Left lobe of liver (tissue), 2 donors: ENCODE data around the gene MPZL2. TPM values are rescaled to one million over a fixed set of nuclear protein-coding genes. Genes with fewer than 3 reads are reported as not detected.

Source experiments
- ATAC-seq: fragments of 200-7000 bp; cut with Tn5 transposase; one replicate; pipeline ENCODE4 v1.9.1; 2020; ENCODE audit warnings: mild to moderate bottlenecking, moderate library complexity
- DNase-seq: peaks from one replicate; pipeline ENCODE4 v3.0.0-alpha.2; 2020; ENCODE audit warnings: low spot score
- total RNA-seq: library from RNA; stranded (reverse); gene quantifications from one replicate; pipeline ENCODE4 v1.2.1, GENCODE V29; 2021
- donor health status: DM: no; HTN: no; CAD: no; lungs with moderate emphysema.
- donor health status: DM: no; HTN: yes; CAD: no.

Gene MPZL2
- total RNA-seq, 1 donor from 2014 or later = 18.6 TPM

DNA sequence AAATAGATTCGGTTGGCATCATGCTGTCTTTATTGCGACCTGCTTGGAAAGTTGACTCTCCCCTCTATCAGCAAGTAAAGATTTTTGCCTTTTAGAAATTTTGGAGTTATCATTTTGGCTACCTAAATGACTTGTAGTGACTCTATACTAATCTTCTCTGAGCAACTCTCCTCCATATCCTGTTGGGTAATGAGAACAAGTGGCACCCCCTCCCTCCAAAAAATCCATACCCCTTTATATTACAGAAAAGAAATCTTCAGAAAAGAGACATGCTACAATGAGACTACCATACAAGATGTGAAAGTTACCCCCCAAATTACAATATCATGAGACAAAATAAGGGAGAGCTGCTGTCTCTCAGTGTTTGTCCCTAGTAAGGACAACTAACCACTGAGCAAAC lies 40.5 kb downstream of the MPZL2 start:
- ATAC-seq (no peak), DNase-seq (no peak)

DNA sequence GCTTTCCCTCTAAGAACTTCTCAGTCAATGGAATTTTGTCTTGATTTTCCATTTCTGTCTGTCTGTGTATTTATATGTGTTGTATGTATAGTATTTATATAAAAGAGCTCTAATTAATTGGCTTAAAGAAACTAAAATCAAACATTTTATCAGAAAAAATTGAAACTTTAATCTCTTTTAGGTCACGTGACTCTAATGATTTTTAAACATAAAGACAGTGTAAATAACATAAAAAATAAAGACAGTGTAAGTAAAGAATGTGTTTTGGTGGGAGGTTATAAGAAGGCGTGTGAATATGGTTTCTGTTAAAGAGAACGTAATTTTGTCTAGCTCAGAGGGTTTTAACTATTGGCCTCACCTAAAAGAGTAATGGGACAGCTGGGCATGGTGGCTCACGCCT lies 41.7 kb downstream of the MPZL2 start:
- no peak for ATAC-seq
- no peak for DNase-seq

DNA sequence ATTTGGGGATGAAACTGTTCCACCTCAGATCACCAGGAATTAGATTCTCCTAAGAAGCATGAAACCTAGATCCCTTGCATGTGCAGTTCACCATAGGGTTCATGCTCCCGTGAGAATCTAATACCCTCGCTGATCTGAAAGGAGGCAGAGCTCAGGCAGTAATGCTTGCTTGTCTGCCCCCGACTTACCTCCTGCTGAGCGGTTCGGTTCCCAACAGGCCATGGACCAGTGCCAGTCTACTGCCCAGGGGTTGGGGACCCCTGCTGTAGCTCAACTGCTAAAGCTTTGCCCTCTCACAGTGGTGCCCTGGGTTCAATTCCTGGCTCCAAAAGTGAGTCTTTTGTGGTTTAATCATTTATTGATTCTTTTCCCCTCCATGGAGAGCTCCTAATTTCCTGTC lies 42.7 kb downstream of the MPZL2 start:
- no peak for DNase-seq
- no peak for ATAC-seq

DNA sequence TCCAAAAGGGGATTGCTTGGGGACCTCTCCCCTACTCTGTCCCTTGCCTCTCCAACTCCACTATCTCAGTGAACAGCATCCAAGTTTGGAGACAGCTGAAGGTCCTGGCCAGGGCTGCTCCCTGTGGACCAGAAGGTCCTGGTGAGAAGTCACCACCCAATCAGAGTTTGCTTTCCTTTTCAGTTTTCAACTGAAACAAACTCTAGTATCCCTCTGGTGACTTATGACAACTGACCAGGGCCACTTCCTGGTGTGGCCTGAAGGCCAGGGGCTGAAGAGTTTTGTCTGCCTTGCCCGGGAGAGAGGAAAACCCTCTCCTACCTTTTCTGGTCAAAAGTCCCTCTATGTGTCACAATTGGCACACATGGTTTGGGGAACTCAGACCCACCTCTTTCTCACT lies 44.4 kb downstream of the MPZL2 start:
- no peak for DNase-seq
- ATAC-seq = no peak

DNA sequence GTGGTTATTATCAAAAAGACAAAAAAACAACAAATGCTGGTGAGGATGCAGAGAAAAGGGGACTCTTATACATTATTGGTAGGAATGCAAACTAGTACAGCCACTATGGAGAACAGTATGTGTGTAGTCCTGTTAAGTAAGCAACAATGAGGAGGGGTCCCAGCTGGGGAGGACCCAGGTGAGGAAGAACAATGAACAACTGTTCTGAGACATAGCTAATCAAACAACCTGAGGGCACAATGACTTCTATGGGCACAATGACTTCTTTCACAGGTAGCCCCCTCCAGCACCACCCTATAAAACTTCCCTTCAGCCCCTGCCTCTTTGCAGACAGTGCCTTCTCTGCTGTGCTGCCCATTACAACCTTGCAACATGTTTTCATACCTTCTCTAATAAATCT lies 44.9 kb downstream of the MPZL2 start:
- ATAC-seq (no peak), DNase-seq (no peak)

DNA sequence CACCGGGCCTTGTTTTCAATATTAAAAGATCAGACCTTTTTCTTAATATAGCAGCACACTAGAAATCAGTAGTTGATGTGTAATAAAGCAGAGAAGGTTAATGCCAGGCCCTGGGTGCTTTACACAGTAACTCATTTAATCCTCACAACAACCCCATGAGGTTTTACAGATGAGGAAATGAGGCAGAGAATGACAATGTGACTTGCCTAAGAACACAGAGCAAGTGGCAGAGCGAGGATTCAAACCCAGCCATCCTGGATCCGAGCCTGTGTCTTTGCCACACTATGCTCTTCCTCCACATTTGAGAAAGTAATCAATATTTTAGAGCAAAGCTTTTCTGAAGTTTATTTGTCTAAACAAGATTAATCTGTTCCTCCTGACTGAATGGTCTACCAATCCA lies 46.5 kb downstream of the MPZL2 start:
- DNase-seq (no peak), ATAC-seq (no peak)

DNA sequence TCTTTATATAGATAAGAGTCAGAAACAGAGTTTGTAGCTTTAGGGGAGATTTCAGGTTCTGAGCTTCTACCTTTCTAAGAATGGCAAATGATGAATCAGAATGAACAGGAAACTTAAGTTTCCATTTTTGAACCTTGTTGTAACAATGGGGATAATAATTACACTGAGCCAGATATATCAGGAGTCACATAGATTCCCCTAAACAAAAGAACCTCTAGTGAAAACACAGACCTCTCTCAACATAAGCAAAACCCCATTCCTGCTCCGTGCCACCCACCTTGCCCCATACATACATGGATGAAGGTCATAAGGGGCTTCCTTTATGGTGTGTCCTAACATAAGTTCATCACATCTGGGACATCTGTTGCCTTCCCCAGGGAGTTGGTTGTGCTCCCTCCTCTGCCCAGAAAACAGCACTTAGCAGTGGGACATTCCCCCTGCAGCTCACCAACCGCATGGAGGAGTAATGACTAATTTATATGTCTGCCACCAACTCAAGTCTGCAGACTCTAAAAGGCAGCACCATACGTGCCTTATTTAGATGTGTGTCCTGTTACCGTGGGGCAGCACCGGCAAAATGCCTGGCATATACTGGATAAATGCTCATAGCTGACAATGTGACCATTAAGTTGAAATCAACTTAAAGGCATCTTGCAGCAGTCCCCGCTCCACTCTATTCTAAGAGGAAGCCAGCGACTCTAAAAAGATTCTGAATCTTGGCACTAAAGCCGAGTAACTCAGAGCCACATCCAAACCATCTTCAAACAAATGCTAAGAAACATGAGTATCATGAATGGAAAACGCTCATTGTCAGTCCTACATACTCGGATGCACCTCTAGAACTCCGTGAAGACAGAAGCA lies 47.2 kb downstream of the MPZL2 start:
- DNase-seq (no peak), ATAC-seq (no peak)

DNA sequence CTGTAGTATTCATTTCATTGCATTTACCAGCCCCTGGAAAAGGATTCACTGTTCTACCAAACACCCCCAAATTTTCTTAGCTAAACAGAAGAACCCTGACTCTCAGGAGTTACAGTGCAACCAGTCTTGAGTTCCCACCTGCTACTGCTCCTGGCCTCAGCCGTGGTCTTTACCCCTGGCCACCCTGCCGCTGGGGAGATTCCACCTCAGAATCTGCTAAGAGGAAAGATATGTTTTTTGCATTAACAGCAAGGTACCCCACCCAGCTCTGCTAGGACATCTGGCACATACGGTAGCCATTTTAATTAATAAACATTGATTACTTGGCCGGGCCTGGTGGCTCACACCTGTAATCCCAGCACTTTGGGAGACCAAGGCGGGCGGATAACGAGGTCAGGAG lies 48.3 kb downstream of the MPZL2 start:
- ATAC-seq (no peak), DNase-seq (no peak)

DNA sequence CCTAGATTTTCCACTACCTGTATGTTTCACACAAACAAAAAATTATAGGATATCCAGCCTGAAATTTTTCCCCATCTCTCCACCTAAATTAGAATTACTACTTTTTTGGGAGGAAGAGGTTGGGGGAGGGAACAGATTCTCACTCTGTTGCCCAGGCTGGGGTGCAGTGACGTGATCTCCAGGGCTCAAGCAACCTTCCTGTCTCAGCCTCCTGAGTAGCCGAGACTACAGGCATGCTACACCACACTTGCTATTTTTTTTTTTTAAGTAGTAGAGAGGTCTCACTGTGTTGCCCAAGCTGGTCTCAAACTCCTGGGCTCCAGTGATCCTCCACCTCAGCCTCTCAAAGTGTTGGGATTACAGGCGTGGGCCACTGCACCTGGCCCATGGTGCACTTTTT lies 48.8 kb downstream of the MPZL2 start:
- no peak for ATAC-seq
- no peak for DNase-seq

DNA sequence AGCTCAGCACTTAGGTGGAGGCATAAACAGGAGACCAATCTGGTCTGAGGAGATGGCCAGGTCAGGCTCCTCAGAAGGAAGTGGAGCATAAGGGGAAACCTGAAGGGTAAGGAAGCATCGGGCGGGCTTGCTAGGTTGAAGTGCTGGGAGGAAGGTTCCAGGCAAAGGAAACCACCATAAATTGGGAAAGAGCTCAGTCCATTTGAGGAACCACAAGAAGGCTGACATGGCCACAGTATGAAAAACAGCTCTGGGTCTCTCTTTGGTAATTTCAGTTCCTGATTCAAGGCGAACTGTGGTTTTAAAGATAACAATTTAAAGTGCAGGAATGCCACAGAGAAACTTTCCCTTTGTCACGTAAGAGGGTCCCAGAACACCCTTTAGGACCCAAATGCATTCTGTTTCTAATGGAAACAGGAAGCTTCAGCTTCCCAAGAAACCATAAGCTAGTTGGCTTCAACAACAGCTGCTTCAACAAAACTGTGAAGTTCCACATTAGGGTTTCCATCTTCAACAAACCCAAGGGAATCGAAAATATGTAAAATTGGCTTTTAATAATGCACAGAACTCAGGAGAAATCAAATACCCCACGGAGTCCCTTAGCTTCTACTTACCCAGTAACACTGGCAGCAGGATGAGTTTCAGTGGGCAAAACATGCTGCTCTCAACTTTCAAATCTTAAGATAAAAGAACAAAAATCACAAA lies 49.7 kb downstream of the MPZL2 start:
- DNase-seq = no peak
- peak; percentile 17 for ATAC-seq

DNA sequence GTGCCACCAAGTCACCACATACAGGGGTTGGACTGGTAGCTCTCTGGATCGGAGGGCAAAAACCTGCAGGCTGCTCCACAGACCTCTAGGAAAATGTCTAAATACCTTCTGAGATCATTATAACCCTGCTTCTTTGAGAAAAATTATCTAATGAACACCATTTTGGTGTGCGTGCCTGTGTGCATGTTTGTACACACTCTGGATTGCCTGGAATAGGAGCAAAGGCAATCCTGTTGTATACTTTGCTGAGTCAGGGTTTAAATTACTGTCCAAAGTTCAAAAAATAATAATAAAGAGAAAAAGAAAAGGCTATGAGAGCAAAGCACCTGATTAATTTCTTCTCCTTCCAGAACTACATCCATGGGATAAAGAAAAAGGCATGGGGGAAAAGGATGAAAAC lies 50.3 kb downstream of the MPZL2 start:
- ATAC-seq (peak; percentile 11), DNase-seq (no peak)

DNA sequence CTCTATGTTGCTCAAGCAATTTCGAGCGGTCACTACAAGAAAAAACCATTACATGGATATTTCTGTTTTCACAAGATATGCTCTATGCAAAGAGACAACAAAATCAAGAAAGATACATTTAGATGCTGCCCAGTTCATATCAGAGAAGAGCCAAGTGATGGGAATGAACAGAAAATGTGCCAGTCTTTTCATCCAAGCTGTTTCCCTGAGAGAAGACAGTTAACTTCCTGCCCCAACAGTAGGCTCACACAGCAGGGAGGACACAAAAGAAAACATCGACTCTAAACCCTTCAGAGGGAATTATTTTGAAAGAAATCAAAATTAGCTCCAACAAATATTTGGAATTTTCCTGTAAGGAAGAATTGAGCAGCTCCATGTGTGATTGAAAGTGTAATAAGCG lies 50.9 kb downstream of the MPZL2 start:
- ATAC-seq (no peak), DNase-seq (no peak)

DNA sequence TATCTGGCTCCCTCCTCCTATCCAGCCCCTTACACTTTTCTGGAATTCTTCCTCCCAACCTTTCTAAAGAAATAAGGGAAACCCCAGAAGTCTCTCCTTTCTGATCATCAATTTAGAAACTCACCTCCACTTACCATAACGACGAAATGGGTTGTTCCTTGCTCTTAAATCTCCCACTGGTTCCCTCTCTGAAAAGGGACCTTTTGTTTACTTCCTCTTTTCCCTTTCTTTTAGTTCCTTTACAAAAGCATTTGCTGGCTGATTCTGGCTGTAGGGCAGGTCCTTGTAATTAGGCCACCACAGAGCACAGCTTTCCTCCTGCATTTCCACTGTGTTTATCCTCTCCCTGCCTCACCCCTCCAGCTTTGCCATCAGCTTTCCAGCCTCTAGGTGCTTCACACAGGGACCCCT lies 51.3 kb downstream of the MPZL2 start:
- ATAC-seq (peak; percentile 34), DNase-seq (no peak)

DNA sequence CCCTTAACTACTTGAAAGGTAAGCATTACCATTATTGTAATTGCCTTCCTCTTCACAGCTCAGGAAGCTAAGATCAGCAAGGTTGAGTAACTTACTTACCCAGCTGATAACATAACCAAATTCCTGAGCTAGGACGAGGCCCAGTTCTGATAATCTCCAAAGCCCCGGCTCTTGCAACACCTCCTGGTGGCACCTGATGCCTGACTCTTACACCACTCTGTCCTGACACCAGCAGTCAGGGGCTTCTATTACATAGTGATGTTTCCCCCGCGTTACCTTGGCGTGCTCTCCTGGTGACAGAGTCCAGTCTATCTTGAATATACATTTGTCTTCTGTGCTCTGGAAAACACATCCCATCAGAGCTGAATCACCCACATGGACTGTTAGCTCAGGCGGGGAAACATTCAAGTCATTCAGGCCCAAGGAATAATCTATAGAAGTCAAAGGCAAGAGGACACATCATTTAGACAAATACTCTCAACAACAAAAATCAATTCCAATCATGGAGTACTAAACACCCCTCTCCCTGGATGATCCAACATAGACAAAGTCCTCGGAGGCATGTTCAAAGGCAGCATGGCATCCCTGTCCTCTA lies 51.9 kb downstream of the MPZL2 start:
- DNase-seq (peak; percentile 78), ATAC-seq (peak; percentile 91)

DNA sequence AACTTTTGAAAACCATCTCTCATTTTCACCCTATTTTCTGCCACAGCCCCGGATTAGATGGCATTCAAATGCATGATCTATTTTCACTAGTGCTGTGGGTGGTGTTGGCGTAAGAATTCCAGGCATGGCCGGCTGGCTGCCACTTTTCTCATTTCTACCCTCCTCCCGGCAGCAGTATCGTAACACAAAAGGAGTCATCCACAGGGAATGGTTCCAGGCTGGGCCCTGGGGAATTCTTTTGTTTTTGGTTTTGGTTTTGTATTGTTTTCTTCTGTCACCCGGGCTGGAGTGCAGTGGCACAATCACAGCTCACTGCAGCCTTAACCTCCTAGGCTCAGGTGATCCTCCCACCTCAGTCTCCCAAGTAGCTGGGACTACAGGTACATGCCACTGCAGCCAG lies 53.1 kb downstream of the MPZL2 start:
- DNase-seq (no peak), ATAC-seq (no peak)

DNA sequence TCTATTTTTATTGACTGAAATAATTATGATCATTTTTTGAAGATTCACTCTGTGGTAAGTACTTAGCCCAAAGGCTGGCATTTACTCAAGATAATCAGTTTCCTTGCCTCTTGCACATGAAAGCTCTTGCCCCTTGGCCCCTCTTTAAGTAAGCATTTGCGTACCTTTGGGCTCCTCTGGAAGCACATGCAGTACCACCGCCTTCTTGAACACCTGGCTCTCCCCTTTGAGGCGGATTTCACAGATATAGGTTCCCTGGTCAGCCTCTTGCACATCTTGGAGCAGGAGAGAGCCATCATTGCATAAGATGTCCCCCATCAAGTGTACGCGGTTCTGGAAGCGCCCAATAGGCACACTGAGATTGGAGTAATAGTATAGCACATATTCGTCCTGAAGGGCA lies 53.8 kb downstream of the MPZL2 start:
- ATAC-seq = no peak

DNA sequence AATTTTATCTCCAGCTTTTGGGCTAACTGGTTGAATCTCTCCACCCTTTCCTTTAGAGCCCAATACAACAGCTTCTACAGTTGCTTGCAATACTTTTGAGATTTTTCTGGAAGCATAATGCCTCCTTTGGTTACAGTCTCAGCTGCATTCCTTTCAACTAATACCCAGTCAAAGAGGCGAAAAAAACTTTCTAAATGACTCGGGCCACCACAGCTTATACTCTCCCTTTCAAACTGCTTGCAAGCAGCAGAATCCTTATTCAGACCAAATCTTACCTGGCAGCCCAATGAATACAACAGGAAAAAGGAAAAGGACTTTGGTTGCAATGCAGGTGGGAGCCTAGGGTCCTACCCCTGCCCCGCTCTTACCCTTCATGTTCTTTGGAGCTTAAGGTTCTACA lies 55.1 kb downstream of the MPZL2 start:
- ATAC-seq = no peak
- no peak for DNase-seq

More for the DNA sequence above, 53.8 kb downstream of the MPZL2 start:
- no peak for DNase-seq

DNA sequence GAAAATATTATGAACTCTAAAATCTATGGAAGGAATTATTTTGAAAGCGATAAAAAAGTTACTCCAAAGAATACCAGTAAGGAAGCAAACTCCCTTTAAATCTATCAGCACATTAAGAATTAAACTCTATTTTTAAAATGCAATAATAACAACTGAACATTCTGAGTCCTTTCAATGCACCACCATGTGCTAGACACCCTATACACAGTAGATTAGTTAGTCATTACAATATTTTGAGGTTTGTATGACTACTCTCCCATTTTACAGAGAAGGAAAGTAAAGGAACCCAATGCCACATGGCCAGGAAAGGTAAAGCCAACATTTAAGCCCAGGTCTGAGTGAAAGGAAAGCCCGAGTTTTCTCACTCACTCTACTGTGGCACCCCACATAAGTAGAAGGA lies 57.0 kb downstream of the MPZL2 start:
- no peak for DNase-seq
- no peak for ATAC-seq

DNA sequence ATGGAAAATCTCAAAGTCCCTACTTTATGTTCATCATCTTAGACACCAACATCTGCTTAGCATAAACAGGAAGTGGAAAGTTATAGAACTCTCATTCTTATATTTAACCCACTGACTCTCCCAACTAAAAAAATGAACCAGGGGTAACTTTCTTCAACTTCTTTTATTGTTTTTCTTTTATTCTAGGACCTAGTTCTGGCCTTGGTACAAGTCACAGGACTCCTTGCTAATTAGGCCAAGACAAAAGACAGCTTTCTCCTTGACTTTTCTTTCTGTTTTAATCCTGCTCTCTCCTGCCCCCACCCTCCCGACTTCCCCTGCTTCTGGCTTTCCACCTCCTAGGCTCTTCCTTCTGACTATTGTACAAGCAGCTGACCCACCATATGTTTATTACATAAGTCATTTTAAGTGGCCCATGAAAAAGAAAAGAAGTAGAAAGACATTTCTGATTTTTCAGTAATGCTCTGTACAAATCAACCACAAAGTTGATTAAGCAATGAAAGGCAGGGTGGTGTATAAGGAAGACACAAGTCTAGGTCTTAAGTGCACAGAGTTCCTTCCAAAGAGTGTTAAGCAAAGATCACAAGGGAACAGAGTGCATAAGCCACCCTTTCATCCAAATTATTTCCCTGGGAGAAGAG lies 57.6 kb downstream of the MPZL2 start:
- ATAC-seq = no peak
- no peak for DNase-seq

DNA sequence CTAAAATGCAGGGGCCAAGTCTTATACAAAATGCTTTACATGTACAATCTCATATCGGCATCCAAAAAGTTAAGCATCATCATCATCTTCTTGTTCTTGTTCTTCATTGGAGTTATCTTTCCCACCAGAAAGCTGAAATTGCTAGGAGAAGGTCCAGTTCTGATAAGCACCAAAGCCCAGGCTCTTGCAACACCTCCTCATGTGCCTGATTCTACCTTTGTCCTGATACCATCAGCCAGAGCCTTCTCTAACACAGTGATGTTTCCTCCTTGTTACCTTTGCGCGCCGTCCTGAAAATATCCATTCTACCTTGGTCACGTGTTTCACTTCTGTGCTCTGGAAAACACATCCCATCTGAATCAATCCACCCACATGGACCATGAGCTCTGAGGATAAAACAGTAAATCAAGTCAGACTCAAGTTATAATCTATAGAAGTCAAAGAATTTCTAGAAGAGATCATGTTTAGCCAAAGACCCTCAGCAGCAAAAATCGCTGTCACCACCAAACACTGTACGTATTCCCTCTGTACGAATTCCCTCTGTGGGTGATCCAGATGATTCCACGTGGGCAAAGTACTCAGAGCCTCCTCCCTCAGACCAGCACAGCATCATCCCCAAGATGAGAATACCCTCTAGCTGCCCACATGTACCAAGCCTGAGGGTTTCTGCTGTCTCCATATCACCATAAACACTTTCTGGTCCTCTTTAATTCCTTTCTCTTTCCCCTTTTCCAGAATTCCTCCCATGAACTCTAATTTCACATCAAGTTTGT lies 58.3 kb downstream of the MPZL2 start:
- ATAC-seq (peak; percentile 29), DNase-seq (no peak)
